Tibial artery (tissue), 4 donors: ENCODE results near the gene APIP.

Source experiments
- DNase-seq, 2 donors: peaks; one replicate each; pipeline ENCODE4 v3.0.0-alpha.2; 2019
- H3K27ac ChIP-seq, 2 donors: fragments of 200-600 bp; sonication (generic) in 1 of 2; 1 replicate in 1 of 2; 2 replicates in 1 of 2; pipeline ENCODE4 v1.5.1; 2018 to 2019; ENCODE audit warnings: mild to moderate bottlenecking in 1 of 2
- H3K27me3 ChIP-seq, 2 donors: fragments of 200-600 bp; sonication (generic) in 1 of 2; one replicate each; pipeline versions ENCODE4 v1.5.1 to v1.6.0; 2016 to 2019
- H3K36me3 ChIP-seq, 3 donors: fragments of 200-600 bp; sonication (generic) in 2 of 3; one replicate each; pipeline ENCODE4 v1.5.1; 2016 to 2019; ENCODE audit warnings: mild to moderate bottlenecking in 2 of 3
- H3K4me1 ChIP-seq, 4 donors: fragments of 200-600 bp; sonication (generic) in 2 of 4; 1 replicate in 3 of 4; 2 replicates in 1 of 4; pipeline ENCODE4 v1.5.1; 2016 to 2019
- H3K4me3 ChIP-seq, 2 donors: fragments of 200-600 bp; sonication (generic) in 1 of 2; 1 replicate in 1 of 2; 2 replicates in 1 of 2; pipeline ENCODE4 v1.5.1; 2018 to 2019; ENCODE audit warnings: mild to moderate bottlenecking in 2 of 2
- H3K9me3 ChIP-seq, 3 donors: fragments of 200-600 bp; sonication (generic) in 1 of 3; one replicate each; pipeline ENCODE4 v1.5.1; 2016 to 2019
- intact Hi-C: fragments of 100-400 bp; cut with DNase I; formaldehyde crosslinking; loops from one replicate; pipeline ENCODE4 v1.15.0; 2023; ENCODE audit warnings: low total_unique reads
- TF ChIP-seq, protein P1 (sequence below), 2 experiments: fragments of 200-600 bp in 1 of 2; fragments of 450-650 bp in 1 of 2; IDR thresholded peaks; one replicate each; pipeline ENCODE4 v1.5.1; 2017 to 2019; ENCODE audit warnings: antibody characterized with exemption in 2 of 2, mild to moderate bottlenecking in 1 of 2, moderate library complexity in 1 of 2

The APIP gene

DNA sequence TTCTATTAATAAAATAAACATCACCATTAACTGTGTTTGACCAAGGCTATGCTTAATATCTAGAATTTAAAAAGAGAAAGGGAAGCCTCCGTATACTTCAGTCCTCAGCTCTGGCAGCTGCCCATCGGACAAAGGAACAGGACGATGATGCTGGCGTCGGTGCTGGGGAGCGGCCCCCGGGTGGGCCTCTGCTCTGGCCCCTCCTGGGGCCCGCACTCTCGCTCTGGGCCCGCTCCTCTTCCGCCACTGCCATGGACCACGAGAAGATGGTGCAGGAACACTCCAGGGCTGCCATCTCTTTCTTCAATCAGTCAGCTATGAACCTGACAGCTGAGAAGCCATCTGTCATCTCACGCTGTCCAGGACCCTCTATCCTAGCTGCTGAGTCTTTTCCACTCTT, 25.5 kb upstream of the APIP start:
- Histone ChIP-seq H3K27me3 (no peaks in the 10 kb centered on the region), H3K27ac (no peak overlapping the region), H3K4me3 (no peak overlapping the region), H3K9me3 (peaks cover 0 to 8% (median 0%) of the 10 kb centered on the region in 3 donors), H3K36me3 (peaks cover 0 to 12% (median 11%) of the 10 kb centered on the region in 3 donors), H3K4me1 (peaks cover 0 to 15% (median 0%) of the 10 kb centered on the region in 4 donors)
- no peak for DNase-seq
- TF ChIP-seq, protein P1, sequence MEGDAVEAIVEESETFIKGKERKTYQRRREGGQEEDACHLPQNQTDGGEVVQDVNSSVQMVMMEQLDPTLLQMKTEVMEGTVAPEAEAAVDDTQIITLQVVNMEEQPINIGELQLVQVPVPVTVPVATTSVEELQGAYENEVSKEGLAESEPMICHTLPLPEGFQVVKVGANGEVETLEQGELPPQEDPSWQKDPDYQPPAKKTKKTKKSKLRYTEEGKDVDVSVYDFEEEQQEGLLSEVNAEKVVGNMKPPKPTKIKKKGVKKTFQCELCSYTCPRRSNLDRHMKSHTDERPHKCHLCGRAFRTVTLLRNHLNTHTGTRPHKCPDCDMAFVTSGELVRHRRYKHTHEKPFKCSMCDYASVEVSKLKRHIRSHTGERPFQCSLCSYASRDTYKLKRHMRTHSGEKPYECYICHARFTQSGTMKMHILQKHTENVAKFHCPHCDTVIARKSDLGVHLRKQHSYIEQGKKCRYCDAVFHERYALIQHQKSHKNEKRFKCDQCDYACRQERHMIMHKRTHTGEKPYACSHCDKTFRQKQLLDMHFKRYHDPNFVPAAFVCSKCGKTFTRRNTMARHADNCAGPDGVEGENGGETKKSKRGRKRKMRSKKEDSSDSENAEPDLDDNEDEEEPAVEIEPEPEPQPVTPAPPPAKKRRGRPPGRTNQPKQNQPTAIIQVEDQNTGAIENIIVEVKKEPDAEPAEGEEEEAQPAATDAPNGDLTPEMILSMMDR (IDR thresholded peaks at IDR 0.05), result no peak
- intact Hi-C loops, result no loop called here

DNA sequence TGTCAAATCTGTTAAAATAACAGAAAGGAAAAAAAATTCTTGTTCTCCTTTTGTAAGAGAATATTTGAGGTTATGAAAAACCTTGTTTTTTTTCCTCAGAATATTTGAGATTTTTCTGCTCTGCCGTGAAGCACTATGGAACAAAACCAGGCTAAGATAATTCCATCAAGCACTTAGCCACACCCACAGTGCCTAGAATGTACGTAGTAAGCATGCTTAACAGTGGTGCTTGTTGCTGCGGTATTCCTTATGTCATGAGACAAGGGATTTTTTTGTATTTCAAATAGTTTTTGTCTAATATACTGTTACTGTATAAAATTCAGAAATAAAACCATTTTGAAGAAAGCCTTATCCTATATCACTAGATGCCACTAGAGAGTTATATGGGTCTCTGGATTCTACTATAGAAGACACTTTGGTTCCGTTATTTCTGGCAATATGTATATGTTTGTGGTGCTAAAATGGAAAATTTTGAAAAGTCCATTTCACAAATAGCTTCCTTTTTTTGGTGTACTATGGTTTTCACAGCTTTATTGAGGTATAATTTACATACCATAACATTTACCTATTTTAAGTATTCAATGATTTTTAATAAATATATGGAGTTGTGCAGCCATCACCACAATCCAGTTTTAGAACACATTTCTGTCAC, 24.0 kb upstream of the APIP start:
- H3K27ac ChIP-seq, result no peak overlapping the region
- TF ChIP-seq, protein P1 (IDR thresholded peaks at IDR 0.05), result no peak
- H3K4me3 ChIP-seq, result no peak overlapping the region
- no peak for DNase-seq
- H3K36me3 ChIP-seq, result peaks cover 0 to 12% (median 11%) of the 10 kb centered on the region in 3 donors
- peaks cover 0 to 15% (median 0%) of the 10 kb centered on the region in 4 donors for H3K4me1 ChIP-seq
- no peaks in the 10 kb centered on the region for H3K27me3 ChIP-seq
- peaks cover 0 to 8% (median 0%) of the 10 kb centered on the region in 3 donors for H3K9me3 ChIP-seq
- intact Hi-C loops, result no loop called here

DNA sequence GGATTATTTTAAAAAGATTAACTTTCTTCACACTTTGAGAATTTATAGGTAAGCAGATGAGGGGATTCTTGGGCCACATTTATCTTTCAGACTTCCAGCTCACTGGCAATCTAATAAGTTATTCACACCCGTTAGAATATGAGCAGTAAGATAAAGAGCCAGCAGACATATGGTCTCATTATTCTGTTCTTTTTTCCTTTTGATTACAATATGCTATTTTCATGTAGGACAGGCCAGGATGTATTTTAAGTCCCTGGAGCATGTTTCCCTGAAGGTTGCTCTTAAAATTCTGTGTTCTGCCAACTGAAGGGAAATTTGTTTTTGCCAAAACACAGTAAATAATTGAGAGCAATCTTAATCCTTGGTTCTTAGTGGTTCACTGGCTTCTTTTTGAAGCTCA, 22.4 kb upstream of the APIP start:
- Histone ChIP-seq H3K36me3 (peaks cover 0 to 11% (median 7%) of the 10 kb centered on the region in 3 donors), H3K27ac (no peak overlapping the region), H3K27me3 (no peaks in the 10 kb centered on the region), H3K4me1 (peaks cover 0 to 15% (median 0%) of the 10 kb centered on the region in 4 donors), H3K9me3 (no peaks in the 10 kb centered on the region), H3K4me3 (no peak overlapping the region)
- intact Hi-C loops, result no loop called here
- TF ChIP-seq, protein P1 (IDR thresholded peaks at IDR 0.05), result no peak
- no peak for DNase-seq

DNA sequence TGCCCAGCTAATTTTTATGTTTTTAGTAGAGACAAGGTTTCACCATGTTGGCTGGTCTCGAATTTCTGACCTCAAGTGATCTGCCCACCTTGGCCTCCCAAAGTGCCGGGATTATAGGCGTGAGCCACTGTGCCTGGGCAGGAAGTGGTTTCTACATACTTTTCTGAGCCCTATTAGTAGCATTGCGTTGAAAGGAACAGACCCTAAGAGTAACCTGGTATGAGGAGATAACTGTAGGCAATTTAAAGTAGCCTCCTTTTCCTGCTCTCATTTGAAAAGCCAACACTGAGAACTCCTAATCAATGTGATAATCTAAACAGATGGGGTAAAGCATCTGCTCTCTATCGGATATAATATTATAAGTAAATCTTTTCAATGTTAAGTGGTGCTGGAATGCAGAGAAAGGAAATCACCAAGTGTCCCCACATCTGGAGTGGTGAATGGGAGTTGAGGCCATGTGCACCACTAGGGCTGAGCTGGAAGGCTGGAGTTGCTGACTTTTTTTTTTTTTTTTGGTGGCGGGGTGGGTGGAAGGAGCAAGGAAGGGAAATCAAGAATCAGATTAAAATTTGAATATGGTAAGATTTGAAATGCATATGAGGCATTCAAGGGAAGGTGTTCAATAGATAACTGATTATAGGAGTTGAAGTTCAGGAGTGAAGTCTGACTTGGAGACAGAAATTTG, 20.9 kb upstream of the APIP start:
- no peaks in the 10 kb centered on the region for H3K9me3 ChIP-seq
- H3K4me1 ChIP-seq, result peaks cover 0 to 15% (median 0%) of the 10 kb centered on the region in 4 donors
- no peak for DNase-seq
- H3K36me3 ChIP-seq, result peaks cover 7 to 18% (median 11%) of the 10 kb centered on the region in 3 donors
- H3K27me3 ChIP-seq, result no peaks in the 10 kb centered on the region
- H3K27ac ChIP-seq, result no peak overlapping the region
- H3K4me3 ChIP-seq, result no peak overlapping the region
- intact Hi-C loops, result no loop called here
- TF ChIP-seq, protein P1 (IDR thresholded peaks at IDR 0.05), result no peak

DNA sequence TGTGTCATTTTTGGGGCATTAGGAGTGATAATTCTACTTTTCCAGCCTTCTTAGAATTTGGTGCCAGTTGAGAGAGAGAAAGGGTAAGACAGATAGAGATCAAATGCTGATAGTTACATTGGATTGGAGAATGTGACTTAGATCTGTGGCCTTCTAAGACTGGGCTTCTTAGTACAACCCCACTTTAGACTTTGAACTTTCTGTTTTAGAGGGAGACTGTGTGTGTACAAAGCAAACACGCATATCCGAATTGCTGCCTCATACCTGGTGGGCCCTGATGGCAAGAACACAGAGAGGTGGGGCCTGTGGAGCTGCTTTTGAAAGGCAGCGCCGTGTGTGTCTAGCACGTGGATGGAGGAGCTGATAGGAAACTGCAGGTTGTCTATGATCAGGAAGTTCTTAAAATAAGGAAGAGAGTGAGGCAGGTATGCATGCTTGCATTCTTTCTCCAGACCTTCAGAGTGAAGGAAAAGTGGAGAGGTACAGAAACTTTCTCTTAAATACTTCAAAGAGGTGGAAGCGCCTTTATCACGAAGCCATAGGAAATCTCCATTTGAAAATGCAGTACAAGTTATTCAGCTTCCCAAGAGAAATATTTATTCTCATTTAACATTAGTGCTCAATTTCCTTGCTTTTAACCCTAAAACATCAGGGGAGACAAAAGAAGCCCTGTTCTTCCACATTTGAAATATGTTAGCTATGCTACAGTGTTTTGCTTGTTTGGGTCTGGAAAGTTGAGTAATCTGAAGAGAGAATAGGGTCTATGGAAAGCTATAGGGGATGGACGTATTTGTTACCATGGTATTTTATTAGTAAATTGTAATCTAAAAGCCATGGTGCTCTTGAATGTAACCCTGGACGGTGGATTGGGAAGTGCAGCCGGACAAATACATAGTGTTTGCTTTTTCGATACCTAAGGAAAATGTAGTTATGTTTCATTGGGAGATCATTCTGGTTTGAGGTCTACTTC, 13.9 kb upstream of the APIP start:
- Histone ChIP-seq H3K4me1 (peaks cover 0 to 37% (median 12%) of the 10 kb centered on the region in 4 donors), H3K9me3 (no peaks in the 10 kb centered on the region), H3K27me3 (no peaks in the 10 kb centered on the region), H3K36me3 (peaks cover 0 to 11% (median 7%) of the 10 kb centered on the region in 3 donors), H3K27ac (no peak overlapping the region), H3K4me3 (no peak overlapping the region)
- intact Hi-C loops, result loop anchor here (5.0 kb wide), 1 partner anchor 462 kb away; no protein-coding TSS in a partner anchor
- no peak for DNase-seq
- TF ChIP-seq, protein P1 (IDR thresholded peaks at IDR 0.05), result no peak
